HG03135 (cell line): Measurements from ENCODE around the gene CDH1.
A peak's percentile ranks its signal among the peaks of the same experiment; 100 is the strongest.
"Not testable (repeated sequence)": the region's sequence is repeated elsewhere in the genome, so short reads cannot be mapped to it uniquely, and the experiment has no call there.

Experiments
- ATAC-seq: cut with Tn5 transposase; IDR thresholded peaks from one replicate; pipeline ENCODE4 v1.9.1; 2021; ENCODE audit warnings: mild to moderate bottlenecking, moderate library complexity; ENCODE audit not compliant: unreplicated experiment

CDH1 gene

DNA sequence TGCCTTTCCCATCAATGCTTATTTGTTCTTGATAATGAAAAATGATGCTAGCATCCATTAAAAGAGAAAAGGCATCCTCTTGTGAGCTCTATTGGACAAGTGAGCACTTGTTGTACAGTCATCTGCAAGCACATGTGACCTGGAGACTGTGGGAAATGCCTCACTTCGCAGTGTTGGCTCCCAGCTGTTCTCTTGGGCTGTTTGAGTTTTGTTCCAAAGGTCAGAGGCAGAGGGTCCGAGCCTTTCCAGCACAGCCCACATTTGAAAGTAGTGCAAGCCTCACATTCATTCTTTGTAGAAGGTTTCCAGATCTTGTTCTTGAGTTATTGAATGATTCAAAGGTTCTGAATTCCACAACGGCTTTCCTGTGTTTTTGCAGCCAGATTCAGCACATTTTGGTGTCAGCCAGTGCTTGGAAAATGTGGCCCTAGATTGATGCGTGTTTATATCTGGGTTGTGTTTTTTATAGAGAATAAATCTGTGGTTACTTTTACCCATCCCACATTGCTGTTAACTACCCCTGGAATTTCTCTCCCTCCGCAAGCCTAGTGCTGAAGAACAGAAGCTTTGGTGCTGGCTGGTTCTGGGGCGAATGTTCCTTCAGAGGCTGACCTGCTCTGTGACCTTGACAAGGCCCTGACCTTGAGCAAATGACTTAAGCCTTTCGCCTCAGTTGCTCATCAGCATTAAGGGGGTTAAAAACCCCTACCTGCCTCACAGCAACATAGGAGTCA, 49.8 kb downstream of the CDH1 start:
- ATAC-seq, result no peak

DNA sequence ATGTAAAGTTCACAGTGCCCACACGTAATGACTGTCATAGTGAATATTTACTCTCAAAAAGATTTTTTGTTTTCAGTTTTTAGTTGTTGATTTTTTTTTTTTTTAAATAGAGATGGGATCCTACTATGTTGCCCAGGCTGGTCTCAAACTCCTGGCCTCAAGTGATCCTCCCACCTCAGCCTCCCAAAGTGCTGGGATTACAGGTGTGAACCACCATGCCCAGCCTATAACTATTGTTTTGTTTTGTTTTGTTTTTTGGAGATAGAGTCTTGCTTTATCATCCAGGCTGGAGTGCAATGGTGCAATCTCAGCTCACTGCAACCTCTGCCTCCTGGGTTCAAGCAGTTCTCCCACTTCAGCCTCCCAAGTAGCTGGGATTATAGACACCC, 50.3 kb downstream of the CDH1 start:
- ATAC-seq, result not testable (repeated sequence)

DNA sequence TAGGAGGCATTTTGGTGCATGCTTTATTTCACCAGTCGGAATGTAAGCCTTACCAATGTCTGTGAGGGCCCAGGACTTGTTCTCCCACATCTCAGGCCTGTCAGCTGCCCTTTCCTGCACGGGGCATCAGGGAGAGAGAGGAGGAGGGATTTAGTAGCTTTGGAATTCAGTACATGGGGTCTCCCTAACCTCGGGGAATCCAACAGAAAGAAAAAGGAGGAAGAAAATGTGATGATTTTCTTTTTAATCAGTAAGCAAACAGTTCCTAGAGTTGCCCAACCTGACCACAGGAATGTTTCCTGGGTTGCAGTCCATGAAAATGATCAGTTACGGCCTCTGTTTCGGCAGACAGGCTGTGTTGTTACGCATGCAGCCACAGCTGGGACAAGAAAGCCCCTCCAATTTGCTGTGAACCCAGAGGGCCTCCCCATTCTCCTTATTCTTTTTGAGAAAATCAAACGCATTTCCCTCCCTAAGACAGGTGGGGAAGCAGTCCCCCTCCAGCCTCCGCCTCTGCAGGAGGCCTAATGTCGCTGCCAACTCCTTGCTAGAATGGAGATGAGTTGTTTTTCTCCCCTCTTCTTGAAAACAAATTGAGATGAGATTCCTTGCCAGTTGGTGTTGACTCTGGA, 53.2 kb downstream of the CDH1 start:
- no peak for ATAC-seq

DNA sequence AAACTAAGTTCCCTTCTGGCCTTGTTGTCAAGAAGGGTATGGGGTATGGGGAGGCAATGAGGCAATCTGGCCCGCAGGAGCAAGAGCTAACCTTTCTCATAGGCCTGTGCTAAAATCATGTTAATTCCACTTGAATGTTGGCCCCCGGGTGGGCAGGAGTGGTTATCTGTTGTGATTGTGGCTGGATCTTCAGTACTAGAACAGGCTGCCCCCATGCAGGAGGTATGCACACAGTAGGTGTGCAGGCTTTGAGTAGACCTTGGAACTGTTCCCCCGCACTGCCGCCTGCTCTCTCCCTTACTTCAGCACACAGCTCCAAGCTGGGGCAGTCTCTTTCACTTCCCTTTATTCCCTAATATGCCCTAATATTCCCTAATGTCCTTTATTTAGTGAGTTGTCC, 53.9 kb downstream of the CDH1 start:
- ATAC-seq, result no peak

DNA sequence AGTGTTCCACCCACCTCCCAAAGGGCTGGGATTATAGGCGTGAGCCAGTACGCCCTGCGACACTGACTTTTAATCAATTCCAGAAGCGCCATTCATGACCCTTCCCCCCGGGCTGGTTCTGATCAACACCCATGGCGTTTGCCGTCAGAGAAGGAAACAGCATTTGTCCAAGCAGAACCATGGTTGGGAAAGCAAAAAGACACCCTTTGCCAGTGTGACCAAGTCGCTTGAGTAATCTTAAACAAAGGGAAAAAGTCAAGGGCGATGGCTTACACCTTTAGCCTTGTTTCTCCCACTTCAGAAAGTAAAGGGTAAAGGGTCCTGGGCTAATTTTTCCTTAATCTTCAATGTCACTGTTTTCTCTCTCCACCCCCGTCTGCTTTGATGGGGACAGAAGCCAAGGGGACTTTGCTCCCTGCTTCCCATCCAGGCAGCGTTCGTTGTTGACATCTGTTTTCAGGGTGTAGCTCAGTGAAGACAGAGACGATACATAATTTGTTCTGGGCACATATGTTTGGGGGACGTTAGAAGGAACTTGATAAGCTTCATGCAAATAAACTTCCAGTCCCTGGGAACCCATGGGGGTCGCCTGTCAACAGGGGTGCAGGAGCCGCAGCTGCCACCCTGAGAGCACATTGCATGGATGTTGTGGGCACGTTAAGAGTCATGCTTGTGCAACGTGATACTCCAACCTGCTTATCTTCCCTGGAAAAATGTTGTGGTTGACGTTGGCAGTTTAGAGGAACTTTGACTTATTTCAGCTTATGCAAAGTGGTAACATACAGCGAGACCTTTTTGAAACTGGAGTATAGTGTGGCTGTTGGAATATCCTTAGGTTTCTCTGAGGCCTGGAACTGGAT, 55.6 kb downstream of the CDH1 start:
- no peak for ATAC-seq

DNA sequence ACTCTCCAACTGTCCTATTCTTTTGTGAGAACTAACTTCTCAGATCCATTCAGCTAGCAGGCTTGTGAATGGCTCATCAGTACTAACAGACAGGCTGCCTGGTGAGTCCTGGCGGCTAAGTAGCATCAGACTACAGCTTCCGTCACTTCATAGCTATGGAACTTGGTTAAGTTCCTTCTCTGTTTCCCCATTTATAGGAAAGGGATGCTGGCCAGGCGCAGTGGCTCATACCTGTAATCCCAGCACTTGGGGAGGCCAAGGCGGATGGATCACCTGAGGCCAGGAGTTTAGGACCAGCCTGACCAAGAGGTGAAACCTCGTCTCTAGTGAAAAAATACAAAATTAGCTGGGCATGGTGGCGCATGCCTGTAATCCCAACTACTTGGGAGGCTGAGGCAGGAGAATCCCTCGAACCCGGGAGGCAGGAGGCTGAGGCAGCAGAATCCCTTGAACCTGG, 56.3 kb downstream of the CDH1 start:
- no peak for ATAC-seq

DNA sequence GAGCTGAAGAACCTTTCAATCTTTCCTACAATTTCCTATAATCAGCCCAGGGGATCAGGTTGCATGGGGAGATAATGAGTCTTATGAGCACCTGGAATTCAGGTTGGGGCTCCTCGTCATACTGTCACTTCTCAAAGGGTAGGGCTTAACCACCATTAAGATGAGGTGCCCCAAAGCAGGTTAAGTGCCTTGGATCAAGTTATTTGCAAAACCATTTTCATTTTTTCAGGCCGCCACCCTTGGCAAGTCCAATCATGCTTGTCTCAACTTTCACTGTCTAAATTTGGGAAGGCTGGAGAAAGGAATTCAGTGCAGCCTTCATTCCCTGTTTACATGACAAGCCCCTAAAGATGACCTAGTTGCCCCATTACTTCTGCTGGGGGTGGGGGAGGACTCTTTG, 61.3 kb downstream of the CDH1 start:
- ATAC-seq, result no peak

DNA sequence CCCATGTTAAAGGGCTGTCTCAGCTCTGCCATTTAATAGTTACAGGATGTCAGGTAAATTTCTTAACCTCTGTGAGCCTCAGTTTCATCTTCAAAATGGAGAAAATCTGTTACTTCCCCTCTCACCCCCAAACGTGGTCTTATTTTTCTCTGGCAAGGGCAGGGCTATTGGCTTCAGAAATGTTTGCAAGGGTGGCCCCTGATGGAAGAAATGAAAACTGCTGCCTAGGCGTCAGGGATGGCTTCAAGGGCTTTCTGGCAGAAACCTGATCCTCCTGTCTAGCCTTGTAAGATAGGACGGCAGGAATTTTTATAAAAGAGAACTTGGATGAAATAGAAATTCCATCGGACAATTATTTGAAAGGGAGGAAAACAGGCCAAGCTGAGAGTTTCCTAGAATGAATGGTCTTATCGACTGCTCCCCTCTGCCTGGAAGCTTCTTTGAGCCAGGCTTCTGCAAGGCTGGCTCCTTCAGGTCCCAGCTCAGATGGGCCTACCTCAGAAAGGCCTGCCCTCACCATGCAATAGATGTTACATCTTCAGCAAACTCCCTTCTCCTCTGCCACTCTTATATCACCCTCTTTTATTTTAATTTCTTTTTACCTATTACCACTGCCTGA, 63.3 kb downstream of the CDH1 start:
- ATAC-seq, result no peak

DNA sequence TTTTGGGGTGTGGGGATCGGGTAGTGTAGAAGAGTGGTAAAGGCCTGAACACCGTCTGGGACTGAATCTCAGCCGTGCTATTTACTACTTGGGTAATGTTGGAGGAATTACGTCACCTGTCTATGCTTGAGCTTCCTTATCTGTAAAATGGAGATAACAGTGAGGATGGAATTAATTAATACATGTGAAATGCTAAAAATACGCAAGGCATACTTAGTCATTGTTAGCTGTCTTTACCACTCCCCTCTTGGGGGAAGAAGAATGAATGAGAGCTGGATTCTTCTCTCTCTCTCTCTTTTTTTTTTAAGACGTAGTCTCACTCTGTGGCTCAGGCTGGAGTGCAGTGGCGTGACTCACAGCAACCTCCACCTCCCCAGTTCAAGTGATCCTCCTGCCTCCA, 65.1 kb downstream of the CDH1 start:
- ATAC-seq, result no peak

DNA sequence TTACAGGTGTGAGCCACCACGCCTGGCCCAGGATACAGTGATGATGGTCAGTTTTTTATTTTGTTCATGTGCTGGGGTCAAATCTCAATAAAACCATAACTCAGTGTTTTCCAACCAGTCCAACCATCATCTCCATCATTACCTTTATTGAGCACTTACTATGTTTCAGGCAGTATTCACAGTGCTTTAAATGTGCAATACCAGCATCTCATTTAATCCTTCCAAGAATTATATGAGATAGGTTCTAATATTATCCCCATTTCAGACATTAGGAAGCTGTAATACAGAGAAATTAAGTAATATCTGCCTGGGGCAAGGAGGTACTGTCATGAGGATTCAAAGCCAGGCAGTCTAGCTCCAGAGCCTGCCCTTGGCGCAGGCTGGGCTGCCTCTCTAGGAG, 69.3 kb downstream of the CDH1 start:
- no peak for ATAC-seq

DNA sequence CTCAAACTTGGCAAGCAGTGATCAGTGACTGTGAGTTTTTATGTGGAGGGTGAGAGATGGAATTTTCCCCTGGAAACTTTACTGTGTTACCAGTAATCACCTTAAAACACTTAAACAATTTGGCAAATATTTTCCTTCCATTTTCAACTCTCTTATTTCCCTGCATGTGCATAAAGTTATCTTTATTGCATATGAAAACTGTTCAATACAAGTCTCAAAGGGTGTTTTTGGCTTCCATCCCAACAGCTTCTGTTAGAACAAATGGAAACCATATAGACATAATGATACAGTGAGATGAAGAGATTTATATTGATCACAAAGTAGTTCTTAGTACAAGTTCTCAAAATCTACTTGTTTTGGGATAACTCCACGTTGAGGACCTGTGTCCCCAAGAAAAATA, 69.9 kb downstream of the CDH1 start:
- ATAC-seq, result no peak

DNA sequence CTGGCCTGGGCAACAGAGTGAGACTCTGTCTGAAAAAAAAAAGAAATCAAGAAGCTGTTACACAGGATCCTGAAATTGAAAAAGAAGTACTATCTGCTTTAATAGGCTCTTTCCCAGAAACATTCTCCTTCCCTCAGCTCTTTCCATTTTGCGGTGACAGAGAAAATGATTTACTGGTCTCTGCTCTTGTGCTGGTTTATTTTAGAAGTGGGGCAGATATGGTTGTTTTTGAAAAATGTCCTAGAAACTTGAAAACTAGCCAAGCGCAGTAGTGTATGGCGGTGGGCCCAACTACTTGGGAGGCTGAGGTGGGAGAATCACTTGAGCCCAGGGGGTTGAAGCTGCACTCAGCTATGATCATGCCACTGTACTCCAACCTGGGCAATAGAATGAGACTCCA, 77.4 kb downstream of the CDH1 start:
- ATAC-seq, result no peak

DNA sequence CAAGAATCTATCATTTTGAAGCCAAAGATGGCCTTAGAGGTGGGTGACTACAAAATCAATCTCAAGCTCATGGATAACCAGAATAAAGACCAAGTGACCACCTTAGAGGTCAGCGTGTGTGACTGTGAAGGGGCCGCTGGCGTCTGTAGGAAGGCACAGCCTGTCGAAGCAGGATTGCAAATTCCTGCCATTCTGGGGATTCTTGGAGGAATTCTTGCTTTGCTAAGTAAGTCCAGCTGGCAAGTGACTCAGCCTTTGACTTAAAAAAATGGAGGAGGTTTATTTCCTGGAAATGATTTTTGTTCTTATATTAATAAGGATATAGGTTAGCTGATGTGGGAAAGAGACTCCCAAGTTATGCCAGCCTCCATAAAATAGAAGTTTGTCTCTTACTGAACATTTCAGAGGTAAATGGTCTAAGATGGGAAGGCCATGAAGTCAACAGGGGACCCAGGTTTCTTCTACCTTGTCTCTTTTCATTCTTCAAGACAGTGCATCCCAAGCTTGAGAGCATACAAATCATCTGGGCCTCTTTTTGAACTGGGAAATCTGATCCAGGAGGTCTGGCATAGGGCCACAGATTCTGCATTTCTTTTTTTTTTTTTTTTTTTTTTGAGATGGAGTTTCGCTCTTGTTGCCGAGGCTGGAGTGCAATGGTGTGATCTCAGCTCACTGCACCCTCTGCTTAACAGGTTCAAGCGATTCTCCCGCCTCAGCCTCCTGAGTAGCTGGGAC, 86.5 kb downstream of the CDH1 start:
- no peak for ATAC-seq

DNA sequence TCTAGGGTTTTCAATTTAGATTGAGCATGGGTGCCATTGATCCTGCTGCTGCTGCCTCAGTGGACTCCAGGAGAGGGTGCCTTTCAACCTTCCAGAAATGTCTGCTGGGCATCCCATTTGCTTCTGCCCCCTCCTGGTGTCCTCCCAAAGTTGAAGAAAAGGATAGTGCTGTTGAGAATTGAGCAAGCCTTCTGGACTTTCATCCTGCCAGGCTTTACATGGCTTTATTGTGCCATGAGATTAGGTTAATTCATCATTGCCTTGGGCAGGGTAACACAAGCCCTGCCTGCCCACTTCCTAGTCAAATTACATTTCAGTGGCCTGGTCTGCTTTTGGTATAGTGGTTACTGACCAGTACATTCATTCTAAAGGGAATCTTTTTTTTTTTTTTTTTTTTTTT, 88.3 kb downstream of the CDH1 start:
- no peak for ATAC-seq

DNA sequence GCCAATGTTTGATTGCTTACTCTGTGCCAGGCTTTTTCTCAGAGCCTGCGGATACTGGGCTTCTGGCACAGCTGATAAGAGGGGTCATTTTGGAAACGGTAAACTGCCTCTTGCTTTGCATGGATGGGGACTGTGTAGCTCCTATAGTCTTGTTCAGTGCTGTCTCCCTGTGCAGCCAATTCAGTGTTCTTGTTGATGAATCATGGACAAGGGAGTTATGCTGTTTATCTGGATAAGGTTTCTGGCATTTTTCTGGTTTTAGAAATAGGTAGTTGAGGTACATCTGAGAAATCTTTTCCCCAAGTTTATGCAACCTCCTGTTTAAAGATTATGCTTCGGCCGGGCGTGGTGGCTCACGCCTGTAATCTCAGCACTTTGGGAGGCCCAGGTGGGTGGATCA, 89.6 kb downstream of the CDH1 start:
- ATAC-seq, result no peak

DNA sequence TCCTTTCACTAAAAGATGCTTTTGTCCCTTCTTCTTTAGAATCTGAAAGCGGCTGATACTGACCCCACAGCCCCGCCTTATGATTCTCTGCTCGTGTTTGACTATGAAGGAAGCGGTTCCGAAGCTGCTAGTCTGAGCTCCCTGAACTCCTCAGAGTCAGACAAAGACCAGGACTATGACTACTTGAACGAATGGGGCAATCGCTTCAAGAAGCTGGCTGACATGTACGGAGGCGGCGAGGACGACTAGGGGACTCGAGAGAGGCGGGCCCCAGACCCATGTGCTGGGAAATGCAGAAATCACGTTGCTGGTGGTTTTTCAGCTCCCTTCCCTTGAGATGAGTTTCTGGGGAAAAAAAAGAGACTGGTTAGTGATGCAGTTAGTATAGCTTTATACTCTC, 96.2 kb downstream of the CDH1 start:
- no peak for ATAC-seq

DNA sequence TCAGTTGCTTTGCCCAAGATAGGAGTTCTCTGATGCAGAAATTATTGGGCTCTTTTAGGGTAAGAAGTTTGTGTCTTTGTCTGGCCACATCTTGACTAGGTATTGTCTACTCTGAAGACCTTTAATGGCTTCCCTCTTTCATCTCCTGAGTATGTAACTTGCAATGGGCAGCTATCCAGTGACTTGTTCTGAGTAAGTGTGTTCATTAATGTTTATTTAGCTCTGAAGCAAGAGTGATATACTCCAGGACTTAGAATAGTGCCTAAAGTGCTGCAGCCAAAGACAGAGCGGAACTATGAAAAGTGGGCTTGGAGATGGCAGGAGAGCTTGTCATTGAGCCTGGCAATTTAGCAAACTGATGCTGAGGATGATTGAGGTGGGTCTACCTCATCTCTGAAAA, 97.5 kb downstream of the CDH1 start:
- no peak for ATAC-seq

DNA sequence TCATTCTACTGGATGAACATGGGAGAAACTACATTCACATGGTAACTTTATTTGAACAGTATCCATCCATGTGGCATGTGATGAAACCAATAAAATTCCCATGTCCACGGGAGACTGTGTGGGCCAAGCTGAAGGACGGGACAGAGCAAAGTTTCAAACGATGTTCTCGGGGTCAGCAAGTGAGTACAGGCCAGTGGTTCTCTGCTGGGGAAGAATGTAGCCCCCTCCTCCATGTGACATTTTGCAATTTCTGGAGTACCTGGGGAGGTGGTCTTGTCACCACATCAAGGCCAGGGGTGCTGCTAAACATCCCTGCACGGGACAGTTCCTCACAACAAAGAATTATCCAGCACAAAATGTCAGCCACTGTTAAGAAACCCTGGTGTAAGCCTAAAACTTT, 98.9 kb downstream of the CDH1 start:
- no peak for ATAC-seq

DNA sequence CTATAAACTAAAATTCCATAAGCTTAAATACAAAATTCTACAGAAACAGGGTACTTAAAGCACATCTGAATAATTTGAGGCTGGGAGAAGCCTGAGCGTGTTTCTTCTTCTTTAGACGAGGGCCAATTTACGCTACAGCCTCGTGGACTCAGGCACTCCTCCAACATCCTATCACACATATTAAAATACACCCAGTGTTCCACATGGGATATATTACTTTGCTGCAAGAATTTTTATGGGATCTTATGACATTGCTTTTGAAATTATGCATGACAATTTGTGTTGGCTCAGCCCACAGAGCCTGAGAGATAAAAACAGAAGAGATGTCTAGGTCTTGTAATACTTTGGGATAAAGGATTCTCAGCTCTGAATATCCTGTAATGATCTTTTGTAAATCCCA, 102.7 kb downstream of the CDH1 start:
- ATAC-seq, result no peak

DNA sequence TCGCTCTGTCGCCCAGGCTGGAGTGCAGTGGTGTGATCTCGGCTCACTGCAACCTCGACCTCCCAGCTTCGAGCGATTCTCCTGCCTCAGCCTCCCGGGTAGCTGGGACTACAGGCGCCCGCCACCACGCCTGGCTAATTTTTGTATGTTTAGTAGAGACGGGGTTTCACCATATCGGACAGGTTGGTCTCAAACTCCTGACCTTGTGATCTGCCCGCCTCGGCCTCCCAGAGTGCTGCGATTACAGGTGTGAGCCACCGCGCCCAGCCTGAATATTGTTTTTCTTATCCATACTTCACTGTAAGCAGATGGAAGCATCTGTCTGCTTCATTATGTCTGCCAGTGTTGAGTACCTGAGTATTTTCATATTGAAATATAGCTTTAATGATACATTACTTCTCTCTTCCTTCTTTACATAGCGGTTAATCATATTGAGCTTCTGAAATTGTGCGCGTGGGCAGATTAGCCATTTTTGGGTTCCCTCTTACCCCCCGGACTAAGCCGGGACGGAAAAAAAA, 105.9 kb downstream of the CDH1 start:
- peak; percentile 8 for ATAC-seq
